Caki2 (cell line): ENCODE data around the gene GAS2L3. TPM values are rescaled to one million over a fixed set of nuclear protein-coding genes. Genes with fewer than 3 reads are reported as not detected.
A peak's percentile ranks its signal among the peaks of the same experiment; 100 is the strongest.
"Not testable (repeated sequence)": the region's sequence is repeated elsewhere in the genome, so short reads cannot be mapped to it uniquely, and the experiment has no call there.

Experiments
- DNase-seq: peaks from one replicate; pipeline ENCODE4 v3.0.0-alpha.2; 2015; ENCODE audit warnings: low read depth
- in situ Hi-C: cut with HindIII; loops from 2 replicates; pipeline ENCODE4 v1.10.0; 2016; ENCODE audit warnings: low sequenced_read_pairs, low pct_unique_long_range_greater_than_20kb, mixed read lengths
- total RNA-seq: library from RNA; depleted of rRNA; stranded (reverse); fragments of >200 nt; shearing (Covaris generic); gene quantifications from 2 replicates; pipeline ENCODE4 v1.2.3, GENCODE V29; 2014; ENCODE audit warnings: low replicate concordance; rRNA removed

The GAS2L3 gene
- 16.3 and 25.8 TPM in 2 replicates for total RNA-seq

- peak; percentile 85 for DNase-seq
- in situ Hi-C loops: no loop called here
These were observed at the start of gene GAS2L3 for GRCh38 chr12:100573292-100574186. GAS2L3 (plus strand) TSS chr12:100573684; CDS start chr12:100594905, 21,221 bp downstream.

DNA sequence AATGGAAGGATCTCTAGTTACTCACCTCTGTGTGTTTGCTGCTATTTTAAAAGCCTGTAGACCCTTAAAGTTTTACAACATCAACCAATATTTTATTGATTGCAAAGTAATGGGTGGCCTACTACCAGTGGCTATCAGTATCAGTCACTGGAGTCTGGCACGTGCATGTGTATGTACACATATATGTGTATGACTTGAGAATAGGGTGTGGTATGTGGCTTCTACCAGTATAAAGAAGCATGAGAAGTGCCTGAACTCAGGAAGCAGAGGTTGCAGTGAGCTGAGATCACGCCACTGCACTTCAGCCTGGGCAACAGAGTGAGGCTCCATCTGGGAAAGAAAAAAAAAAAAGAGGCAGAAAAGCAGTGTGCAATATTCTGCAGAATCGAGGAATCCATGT is 45.5 kb upstream of the GAS2L3 start:
- in situ Hi-C loops: no loop called here
- peak; percentile 4 for DNase-seq

GRCh38 chr12:100528471-100529127 is 44.9 kb upstream of the GAS2L3 start:
- peak; percentile 70 for DNase-seq
- in situ Hi-C loops: no loop called here

DNA sequence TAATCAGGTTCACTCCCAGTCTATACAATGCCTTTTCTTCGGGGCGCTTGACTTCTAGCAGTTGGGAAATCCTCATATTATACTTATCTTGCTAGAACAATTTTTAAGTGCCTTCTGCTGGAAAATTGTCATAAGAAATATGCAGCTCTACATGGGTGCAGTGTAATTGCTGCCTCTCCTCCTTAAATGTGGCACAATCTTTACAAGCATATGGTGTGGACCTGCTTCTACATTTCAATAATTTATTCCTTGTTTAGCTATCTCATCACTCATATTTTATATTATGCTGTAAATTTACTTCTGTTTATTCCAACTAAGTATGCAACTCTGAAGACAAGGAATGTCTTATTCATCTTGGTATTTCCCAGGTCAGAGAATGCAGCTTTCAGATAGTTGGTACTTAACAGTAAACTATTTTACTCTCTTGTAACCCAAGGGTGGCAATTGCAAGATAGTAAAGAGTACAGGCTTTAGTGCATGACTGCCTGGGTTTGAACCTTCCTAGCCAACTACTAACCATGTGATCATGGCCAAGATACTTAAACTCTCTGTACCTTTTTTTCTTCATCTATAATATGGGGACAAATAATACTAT is 43.6 kb upstream of the GAS2L3 start:
- DNase-seq: no peak
- in situ Hi-C loops: no loop called here

DNA sequence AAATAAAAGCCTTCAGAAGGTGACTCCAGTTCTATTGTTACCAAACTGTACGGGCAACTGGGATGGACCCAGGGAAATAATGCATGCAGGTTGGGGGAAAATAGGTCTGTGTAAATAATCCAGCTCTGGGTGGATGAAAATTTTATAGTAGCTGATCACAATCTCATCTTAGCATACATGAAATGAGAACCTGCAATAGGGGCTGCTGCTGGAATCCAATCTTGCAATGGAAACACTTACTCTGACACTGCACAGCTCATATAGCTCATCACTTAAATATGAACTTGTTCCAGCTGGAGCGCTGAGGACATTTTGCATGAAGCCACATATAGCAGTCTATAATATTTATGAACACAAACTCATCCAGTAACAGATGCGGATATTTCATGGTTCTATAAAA is 40.1 kb upstream of the GAS2L3 start:
- in situ Hi-C loops: no loop called here
- no peak for DNase-seq

- no peak for DNase-seq
- in situ Hi-C loops: no loop called here
These were observed 38.8 kb upstream of the GAS2L3 start for GRCh38 chr12:100534625-100535227.

DNA sequence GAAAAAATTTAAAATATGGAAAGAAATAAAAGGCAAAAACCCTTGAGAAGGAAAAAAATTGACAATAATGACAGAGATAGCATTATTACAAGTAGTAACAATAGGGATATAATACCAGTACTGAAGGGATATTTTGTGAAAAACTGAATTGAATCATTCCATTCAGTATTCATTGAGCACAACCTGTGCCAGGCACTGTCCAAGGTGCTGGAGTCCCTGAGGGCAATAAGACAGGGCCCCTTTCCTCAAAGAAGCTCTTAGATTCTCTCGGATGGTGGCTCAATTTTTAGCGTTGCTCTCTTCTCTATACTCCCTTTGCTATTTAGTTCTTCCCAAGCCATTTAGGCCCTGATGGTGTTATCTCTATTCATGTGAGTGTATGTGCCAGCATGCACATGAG is 34.3 kb upstream of the GAS2L3 start:
- in situ Hi-C loops: no loop called here
- DNase-seq: no peak

GRCh38 chr12:100544165-100544564 is 29.3 kb upstream of the GAS2L3 start:
- in situ Hi-C loops: no loop called here

DNA sequence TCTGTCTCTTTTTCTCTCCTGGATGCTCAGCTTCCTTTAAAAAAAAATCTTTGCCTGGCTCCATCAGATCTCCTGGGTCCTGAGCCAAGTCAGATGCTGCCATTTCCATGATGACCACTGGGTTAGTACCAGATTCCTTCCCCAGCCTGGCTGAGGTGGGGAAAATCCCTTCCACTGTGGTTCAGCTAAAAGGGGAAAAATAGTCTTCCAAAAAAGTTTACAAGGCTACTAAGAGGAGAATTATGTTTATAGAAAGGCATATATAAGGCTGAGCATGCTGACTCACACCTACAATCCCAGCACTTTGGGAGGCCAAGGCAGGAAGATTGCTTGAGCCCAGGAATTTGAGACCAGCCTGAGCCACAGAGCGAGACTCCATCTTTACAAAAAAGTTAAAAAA is 28.4 kb upstream of the GAS2L3 start:
- in situ Hi-C loops: no loop called here
- no peak for DNase-seq

More at GRCh38 chr12:100544165-100544564, 29.3 kb upstream of the GAS2L3 start:
- DNase-seq: no peak

DNA sequence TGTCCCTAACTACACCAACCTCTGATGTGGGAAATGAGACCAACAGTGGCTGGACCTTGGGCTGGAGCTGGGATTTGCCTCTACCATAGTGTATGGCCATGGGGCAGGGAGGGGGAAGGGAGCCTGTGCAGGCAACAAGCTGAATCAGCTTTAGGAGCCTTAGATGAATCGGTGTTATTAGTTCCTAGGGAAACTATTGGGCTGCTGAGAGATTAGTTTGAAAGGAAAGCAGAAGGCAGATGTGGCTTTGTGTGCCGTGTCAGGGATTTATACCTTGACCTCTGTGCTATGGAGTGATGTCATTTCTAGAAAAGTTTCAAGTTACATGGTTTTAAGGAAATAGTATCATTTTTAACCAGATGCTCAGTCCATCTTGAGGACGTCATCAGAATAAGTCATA is 19.5 kb upstream of the GAS2L3 start:
- DNase-seq: peak; percentile 43
- in situ Hi-C loops: no loop called here

- in situ Hi-C loops: no loop called here
- peak; percentile 86 for DNase-seq
These were observed 18.8 kb upstream of the GAS2L3 start for GRCh38 chr12:100554608-100555077.

DNA sequence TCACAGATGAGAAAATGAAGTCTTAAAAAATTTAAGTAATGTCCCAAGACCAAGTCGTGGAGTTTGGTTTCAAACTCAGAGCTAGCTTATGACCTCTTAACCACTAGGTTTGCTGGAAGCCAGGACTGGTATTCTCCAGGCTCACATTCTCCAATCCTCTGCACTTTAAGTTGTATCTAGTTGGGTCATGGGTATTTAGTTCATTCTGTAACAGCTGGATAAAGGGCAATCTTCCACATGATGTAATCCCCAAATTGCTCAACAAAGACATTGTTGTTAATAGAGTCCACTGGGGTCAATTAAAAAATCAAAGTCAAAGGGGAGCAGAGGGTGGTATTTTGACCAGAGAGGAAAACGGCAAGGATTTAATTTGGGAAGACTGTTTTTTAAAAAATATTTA is 17.8 kb upstream of the GAS2L3 start:
- DNase-seq: no peak
- in situ Hi-C loops: no loop called here

DNA sequence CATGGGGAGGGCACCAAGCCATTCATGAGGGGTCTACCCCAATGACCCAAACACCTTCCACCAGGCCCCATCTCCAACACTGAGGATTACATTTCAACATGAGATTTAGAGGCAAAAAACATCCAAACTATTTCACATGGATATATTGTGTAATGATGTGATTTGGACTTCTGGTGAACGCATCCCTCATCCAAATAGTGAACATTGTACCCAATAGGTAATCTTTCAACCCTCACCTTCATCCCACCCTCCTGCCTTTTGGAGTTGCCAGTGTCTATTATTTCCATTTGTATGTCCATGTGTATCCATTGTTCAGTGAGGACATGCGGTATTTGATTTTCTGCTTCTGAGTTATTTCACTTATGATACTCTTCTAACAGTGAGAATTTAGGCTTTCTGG is 16.1 kb upstream of the GAS2L3 start:
- DNase-seq: no peak
- in situ Hi-C loops: no loop called here

- in situ Hi-C loops, DNase-seq: not testable (repeated sequence)
These were observed 14.2 kb upstream of the GAS2L3 start for GRCh38 chr12:100559261-100559660.

DNA sequence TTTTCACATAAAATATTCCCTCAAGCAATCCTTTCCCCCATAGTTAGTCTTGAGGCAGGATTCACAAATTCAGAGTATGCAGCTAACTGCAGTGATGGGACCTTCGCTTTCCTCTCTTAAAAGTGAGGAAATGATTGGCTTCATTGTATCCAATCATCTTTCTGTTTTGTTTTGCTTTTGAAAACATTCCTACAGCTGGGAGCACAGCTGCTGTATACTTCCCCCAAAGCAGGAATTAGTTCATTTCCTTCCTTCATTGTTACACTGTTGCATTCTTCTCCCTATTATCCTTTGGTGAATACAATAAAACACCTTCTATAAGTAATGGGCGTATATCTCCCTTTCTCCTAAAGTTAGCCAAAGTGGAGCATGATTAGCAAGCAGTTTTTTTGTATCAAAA is 9.4 kb upstream of the GAS2L3 start:
- DNase-seq: no peak
- in situ Hi-C loops: no loop called here

GRCh38 chr12:100564905-100565467 is 8.5 kb upstream of the GAS2L3 start:
- in situ Hi-C loops: no loop called here

GRCh38 chr12:100565987-100566545 is 7.4 kb upstream of the GAS2L3 start:
- in situ Hi-C loops: no loop called here

More at GRCh38 chr12:100564905-100565467, 8.5 kb upstream of the GAS2L3 start:
- DNase-seq: no peak

More at GRCh38 chr12:100565987-100566545, 7.4 kb upstream of the GAS2L3 start:
- DNase-seq: no peak
